Stimulated activated CD8-positive, alpha-beta memory T cell treated with anti-CD3 and anti-CD28 coated beads, Interleukin-7, amount 100 ng/mL, for 24 hours (primary cell): ENCODE measurements around the gene HSPA5.

Experiments used
- DNase-seq: peaks from one replicate; pipeline ENCODE4 v3.0.0-alpha.2; 2020; ENCODE audit warnings: low read depth

Gene HSPA5

GRCh38 chr9:125189361-125190289 is 51.5 kb downstream of the HSPA5 start, which contains the start of gene PPP6C:
PPP6C (minus strand) TSS chr9:125189803; CDS start chr9:125189718, 85 bp downstream.
- DNase-seq, result peak; percentile 95

DNA sequence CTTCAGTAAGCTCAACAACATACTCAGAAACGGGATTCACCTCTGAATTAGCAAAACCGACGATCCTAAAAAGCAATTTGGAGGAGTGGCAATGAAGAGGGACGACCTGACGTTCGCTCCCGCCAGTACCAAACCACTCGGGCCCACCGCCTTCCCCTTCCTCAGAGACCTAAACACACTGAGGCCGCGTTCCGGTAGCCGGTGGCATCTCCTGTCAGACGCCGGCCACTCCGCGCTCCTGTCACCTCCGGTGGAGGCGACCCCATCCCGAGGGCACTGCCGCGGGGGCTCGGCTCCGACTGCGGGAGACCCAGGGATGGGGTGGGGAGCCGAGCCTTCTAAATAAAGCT is 52.2 kb downstream of the HSPA5 start:
- no peak for DNase-seq
